GM19324 (cell line): Measurements from ENCODE around the gene RNLS.
"Not testable (repeated sequence)": the region's sequence is repeated elsewhere in the genome, so short reads cannot be mapped to it uniquely, and the experiment has no call there.

Experiments
- ATAC-seq: cut with Tn5 transposase; IDR thresholded peaks from one replicate; pipeline ENCODE4 v1.9.1; 2021; ENCODE audit warnings: mild to moderate bottlenecking, moderate library complexity; ENCODE audit not compliant: unreplicated experiment, low FRiP score

Gene RNLS

DNA sequence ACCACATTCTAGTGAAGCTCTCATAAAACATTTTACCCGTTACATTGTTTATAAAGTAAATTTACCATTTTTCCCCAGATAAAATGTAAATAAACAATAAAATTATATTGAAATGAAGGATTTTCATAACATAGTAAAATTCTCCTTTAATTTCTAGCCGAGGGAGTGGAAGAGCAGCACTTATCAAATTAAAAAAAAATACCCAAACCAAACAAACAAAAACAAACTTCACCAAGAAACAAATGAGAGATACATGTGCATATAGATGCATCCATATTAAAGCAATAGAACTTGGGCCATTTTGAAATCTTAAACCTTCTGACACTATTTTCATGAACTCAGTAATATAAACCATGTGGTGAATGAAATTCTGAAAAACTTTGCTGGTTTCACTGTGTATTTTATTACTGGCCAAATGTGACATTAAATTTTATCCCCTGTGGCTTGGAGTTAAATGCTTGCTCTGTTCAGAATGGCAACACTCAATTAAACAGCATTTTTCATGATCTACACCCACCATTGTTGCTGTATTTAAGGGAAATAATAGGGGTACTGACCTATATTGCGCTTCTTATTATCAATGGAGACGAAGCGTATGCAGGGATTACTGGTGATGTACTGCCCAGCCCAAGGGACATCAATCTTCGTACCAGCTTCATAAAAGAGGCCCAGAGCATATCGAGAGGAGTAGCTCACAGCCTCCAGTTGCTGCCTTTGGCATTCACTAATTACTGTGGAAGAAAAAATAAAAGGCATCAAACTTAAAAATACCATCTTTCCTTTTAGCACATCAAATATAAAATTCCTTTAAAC lies 220.9 kb downstream of the RNLS start:
- no peak for ATAC-seq

DNA sequence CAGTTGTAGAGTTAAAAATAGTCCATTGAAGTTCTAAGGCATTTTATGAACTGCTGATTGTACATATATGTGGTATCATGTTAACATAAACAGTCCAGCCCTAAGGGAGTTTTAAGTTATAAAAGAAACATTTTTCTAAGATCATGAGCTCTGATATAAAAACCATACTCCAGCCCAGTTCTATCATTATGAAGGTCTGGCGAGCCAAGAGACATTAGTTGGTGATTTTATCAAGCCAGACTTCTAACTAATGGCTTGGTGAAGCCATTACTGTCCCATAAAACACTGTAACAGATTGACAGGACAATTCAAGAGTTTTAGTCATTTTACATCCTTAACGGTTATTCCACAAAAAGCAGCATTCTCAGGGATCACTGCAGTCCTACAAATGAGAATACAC lies 221.6 kb downstream of the RNLS start:
- no peak for ATAC-seq

DNA sequence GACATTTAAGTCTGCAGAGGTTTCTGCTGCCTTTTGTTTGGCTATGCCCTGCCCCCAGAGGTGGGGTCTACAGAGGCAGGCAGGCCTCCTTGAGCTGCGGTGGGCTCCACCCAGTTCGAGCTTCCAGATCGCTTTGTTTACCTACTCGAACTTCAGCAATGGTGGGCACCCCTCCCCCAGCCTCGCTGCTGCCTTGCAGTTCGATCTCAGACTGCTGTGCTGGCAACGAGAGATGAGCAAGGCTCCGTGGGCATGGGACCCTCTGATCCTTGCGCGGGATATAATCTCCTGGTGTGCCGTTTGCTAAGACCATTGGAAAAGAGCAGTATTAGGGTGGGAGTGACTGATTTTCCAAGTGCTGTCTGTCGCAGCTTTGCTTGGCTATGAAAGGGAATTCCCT lies 227.4 kb downstream of the RNLS start:
- ATAC-seq: not testable (repeated sequence)

DNA sequence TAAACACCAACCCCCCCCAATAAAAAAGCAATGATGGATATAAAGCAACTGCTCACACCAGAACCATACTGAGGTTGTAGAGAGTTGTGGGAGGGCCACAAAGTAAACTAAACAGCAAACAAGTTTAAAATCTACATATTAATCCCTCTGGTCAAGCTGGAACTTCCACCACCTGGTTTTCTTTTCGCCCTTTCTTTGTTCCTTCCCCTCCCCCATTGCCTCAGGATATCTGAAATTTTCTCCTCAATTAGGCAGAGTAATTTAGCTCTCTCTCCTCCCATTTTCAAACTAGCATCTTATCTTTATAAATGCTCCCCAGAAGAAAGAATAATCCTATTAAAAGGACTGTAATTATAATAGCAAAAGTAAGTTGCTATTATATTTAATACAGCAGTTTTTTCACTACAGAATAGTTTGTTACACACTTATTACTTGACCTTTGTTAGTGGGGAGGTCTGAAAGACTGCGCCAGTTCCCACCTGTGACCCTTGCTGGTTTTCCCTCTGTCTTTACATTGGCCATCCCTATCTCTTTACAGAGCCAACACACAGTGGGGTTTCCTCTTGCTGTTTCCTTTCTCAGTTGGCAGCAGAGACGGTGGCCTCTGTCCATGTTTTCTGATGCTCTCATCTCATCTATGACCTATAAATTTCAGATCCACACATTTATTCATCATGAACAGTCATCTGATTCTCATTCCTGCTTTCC lies 235.4 kb downstream of the RNLS start:
- no peak for ATAC-seq

DNA sequence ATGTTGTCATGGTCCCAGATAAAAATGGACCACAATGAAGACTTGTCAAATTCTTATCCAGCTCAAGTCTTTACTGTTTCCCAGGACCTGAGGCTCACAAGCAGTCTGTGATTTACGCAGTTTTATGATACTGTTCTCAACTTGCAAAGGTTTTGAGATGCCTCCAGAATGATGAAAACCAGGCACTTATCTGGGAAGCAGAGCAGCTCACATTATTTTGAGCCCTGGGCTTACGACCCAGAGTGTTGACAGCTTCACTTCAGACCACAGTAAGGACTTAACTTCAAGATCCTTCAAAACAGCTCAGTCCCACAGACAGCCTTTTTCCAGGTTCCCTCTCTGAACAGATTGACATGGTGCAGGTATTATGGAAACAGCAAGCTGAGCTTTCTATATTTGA lies 236.1 kb downstream of the RNLS start:
- no peak for ATAC-seq

DNA sequence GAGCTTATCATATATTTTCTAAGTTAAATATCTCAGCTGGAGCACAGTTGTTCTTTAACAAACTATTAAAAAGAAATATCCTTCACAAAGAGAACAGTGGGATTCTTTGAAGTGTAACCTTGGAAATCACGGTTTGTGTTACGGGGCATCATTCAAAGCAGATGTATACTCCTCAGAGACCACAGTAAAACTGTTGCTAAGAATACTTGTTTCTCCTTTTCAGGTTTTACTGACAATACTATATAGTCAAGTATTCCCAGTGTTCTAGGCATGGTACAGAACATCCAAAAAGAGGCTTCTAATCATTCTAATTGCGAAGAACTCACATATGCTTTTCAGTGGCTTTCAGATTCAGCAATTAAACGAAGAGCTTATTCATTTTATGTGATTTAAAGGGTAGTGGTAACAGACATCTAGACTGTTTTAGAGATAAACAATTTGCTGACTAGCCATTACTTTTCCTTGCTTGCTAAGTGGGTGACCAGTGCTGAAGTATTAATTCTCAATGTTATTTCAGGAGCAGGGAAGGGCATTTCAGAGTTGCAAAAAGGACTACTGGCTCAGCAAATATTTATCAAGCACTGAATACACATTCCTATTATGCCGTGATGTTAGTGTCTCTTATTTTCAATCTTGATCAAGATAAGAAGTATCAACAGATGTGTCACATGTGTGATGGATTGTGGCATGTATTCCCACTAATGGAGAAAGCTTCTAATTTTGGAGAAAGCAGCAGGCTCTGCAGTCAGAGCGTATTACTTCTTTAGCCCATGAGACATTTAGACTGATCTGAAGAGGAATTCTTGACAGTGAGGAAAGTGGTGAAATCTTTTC lies 236.8 kb downstream of the RNLS start:
- no peak for ATAC-seq

DNA sequence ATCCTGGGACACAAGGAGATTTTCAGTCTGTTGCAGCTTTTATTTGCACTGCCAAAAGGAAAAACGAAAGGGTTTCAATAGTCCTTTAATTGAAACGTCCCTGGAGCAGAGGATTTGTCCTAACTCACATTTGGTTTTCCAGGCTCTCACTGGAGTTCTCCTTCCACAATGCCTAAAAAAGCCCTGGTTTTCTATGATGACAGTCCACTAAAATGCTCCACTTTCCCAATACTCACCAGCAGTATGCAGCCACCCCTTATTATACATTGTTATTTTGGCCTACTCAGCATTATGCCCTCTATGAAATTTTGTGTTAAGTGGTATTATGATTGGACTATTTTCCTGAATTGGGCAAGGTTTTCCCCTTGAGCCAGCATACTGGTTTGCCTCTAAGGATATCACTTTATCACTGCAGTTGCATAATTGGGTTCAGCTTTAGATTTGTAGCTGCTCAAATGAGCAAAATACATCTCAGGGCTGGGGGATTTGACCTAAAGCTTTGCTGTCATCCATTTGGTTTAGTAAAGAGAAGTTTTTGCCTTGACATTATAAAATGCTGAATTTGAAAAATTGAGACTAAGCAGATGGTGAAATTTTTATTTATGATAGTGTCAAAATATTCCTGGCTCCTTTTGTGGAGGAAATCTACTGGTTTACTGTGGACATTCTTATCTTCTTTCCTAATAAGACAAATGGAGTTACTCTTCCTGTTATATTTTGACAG lies 239.2 kb downstream of the RNLS start:
- no peak for ATAC-seq

DNA sequence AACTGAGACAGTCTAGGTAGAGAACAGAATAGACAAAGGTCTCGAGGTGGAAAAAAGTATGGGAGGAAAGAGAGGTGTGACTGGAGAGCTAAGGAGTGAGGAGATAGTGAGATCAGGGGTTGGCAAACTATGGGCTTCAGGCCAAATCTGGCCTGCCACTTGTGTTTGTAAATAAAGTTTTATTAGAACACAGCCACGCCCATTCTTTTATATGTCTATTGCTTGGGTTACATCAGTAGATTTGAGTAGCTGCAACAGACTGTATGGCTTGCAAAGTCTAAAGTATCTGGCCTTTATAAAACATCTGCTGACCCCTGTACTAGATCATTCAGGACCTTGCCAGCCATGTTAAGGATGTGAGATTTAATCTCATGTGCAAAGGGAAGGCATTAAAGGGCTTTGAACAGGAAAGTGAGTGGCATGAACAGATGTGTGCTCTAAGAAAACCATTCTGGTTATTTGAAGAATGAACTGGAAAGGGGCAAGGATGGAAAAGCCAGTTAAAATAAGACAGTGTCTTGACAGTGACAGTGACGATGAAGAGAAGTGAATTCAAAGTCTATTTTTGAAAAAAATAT lies 240.3 kb downstream of the RNLS start:
- no peak for ATAC-seq

DNA sequence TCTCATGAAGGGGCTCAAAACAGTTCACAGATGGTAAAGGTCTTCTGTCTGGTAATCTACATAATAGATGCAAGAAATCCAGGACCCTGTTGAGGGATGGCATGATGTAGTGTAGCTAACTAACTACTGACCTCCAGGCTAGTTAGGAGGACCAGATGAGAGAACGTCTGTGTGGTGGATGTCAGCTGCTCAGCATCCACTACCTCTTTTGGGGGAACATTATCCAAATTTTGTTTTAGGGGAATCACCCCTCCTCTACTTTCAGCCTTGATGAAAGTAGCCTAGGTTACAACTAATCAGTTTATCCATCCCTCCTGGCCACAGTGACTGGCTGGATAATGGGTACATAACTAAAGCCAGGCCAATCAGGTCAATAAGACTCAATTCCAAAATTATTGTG lies 246.0 kb downstream of the RNLS start:
- ATAC-seq: no peak

DNA sequence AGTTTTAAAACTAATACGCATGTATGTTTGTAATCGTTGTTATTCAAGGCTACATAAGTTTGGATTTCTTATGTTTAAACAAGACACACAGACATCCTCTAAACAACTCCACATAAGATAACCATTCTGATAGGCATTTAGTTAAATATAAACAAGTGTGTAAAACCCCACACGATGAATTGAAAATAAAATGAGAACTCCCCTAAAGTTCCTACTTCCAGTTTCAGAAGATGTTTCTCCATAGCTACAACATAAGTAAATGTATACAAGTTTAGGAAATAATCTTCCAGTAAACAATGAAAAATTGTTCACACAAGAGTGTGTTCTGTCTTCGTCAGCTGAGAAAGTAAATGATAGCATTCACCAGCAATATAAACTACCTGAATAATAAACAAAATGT lies 246.8 kb downstream of the RNLS start:
- ATAC-seq: no peak

DNA sequence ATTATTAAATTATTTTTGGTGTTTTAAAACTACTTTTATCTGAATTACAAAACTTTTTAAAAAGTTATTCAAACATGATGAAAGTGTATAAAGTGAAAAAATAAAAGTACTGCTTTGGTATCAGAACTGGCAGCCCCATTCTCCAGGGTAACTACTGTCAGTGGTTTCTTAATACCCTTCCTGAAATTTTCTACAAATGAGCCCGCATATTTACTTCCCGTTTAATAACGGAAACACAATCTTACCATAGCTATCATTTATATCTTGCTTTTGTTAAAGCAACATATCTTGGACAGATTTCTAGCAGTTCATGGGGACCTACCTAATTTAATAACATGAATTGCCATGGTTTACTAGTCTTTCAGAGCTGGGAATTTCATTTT lies 249.9 kb downstream of the RNLS start:
- no peak for ATAC-seq

DNA sequence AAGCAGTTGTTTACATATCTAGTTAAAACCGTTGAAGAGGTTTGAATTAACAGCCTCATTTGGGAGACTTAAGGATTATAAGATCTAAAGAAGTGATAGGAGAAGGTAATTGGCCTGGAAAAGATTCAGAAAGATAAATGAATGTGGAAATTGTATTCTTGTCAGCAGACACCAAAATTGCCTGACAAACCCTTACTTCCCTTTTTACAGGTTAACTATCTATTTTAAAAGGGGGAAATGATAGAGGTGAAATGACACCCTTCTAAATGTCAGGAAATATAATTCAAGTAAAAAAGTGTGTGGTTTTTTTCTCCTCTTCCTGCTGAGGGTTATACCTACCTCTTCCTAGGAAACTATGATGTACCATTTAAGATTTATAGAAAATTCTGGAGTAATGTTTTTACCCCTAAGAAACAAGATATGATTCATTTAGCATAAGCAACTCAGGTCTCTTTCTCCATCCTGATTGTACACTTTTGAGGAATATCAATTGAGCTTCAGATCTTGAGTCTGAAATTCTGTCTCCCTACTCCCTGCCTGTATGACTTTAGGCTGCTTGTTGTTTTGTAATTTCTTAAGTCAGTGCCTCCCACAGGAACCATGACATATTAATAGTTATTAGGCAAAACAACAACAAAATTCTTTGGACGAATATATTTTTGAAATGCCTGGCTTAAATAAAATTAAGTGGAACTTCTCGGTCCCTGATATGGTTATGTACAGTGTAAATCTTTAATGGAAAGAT lies 250.4 kb downstream of the RNLS start:
- ATAC-seq: no peak

DNA sequence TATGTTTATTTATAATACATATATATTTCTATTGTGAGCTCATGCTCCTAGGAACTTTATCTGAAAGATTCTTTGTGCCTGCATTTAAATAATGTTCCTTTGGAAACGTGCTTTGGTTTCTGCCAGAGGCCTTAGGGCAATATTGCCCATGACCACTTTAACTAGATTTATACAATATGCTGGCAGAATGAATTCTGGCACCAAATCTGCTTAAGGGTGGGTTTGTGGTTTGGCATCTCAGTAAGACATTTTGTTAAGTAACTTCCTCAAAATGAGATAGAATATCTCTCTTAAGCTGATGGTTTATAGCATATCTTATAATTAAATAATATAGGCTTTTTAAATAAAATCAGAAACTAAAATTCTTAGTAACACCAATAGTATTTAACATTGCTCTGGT lies 252.9 kb downstream of the RNLS start:
- no peak for ATAC-seq

DNA sequence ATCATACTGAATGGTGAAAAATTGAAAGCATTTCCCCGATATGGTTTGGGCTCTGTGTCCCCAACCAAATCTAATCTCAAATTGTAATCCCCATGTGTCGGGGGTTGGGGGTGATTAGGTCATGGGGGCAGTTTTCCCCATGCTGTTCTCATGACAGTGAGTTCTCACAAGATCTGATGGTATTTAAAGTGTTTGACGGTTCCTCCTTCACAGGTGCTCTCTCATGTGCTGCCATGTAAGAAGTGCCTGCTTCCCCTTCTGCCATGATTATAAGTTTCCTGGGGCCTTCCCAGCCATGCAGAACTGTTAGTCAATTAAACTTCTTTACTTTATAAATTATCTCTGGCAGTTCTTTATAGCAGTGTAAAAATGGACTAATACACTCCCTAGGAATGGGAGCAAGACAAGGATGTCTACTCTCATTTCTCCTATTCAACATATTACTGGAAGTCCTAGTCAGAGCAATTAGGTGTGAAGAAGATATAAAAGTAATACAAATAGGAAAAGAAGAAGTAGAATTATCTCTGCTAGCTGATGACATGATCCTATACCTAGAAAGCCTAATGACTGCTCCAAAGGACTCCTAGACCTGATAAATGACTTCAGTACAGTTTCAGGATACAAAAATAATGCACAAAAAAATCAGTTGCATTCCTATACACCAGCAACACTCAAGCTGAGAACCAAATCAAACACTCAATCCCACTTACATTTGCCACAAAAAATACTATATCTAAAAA lies 260.6 kb downstream of the RNLS start:
- ATAC-seq: no peak

DNA sequence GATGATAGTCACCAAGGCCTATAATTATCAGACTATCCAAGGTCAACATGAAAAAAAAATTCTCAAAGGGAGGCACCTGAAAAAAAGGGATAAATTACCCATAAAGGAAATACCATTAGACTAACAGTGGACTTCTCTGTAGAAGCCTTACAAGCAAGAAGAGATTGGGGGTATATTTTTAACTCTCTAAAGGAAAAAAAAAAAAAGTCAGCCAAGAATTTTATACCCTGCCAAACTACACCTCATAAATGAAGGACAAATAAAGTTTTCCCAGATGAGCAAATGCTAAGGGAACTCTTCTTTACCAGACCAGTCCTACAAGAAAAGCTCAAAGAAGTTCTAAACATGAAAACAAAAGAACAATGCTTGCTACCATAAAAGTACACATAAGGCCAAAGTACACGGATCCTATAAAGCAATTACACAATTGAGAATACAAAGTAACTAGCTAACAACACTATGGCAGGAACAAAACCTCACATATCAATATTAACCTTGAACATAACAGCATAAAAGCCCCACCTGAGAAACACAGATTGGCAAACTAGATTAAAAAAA lies 263.1 kb downstream of the RNLS start:
- no peak for ATAC-seq

DNA sequence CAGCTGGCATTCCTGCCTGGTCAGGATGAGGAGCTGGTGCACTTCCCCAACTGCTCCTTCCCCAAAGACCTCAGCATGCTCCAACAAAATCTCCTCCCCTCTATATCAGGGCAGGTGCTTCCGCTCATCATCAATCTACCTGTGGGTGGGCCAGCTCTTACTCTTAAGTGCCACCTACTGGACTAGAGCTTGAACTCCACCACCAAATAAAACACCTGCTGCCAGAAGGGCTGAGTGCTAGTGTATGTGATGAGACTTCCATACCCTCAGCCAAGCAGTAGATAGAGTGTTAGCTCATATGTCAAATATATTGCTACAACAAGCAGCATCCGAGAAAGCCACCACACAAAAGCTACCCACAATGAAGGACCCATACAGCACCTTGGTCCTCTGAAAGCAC lies 264.3 kb downstream of the RNLS start:
- ATAC-seq: no peak

DNA sequence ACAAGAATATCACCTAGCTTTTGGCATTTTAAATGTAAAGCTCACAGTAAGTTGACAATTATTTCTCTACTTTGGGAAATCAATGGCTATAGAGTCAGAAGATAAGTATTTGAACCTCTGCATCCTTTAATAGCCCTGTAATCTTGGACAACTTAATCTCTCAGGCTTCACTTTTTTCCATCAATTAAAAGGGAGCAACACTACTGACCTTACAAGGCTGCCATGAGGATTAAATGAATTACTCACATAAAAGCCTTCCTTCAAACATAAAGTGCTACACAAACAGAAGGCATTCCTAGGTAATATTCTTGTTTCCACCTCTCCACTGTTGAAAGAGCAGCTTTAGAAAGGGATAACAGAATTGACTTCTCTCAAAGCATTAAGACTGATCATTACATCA lies 266.0 kb downstream of the RNLS start:
- ATAC-seq: no peak

DNA sequence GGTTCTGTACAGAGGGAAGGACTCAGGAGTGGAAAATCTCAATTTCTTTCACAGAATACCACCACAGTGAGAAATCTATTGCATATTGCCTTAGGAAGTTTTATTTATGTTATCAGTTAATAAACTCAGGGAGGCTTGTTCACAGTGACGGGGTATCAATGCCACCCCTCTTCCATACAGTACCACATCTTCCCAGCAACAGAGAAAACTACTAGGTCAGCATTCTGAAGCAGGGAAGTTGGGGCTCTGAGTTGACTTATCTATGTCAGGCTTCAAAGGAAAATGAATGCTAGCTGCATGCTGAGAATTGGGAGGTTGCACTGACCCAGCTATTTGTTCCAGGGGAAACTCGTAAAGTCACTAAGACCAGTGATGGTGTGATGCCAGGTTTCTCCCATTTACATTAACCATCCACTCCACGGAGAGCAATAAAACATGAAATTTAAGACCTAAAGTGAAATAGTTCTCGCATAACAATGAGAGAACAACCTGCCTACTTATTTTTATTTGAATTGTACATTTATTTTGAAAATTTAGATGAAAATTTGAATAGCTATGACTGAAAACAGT lies 266.7 kb downstream of the RNLS start:
- ATAC-seq: no peak
